ENCODE results near the gene PALM. TPM values are rescaled to one million over a fixed set of nuclear protein-coding genes. Genes with fewer than 3 reads are reported as not detected.

PALM gene
- total and polyA plus RNA-seq, 9 of the 15 experiments (the other 6 are each of a cell fraction or from before 2014, with no cell fraction given) = 0.04 to 6.6 (median 1.7) TPM

DNA sequence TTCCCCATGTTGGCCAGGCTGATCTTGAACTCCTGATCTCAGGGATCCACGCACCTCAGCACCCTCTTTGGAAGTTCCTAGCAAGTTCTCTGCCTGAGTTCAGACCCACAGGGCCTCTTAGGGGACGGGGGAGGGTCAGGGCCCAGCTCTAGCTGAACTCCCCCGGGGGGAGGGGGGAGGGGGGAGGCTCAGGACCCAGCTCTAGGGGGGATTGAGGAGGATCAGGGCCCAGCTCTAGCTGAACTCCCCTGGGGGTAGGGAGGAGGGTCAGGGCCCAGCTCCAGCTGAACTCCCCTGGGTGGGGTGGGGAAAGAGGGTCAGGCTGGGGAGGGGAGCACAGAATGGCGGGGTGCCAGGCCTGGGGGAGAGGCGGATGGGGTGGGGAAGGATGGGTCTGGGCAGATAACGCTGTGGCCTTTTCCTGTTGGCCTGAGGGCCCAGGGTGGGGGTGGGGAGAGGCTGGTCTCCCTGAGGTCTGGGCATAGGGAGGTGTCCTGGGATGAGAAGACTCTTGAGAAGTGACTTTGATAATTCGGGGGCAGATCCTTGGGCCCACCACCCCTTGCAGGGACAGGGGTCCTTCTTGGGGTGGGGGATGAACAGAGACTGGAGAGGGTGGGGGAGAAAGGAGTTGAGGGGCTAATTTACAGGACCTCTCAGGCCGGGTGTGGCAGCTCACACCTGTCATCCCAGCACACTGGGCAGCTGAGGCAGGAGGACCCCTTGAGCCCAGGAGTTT is 83.0 kb downstream of the PALM start (continued):
- TF ChIP-seq ZNF3 (CRISPR knock-in tag; IDR thresholded peaks at IDR 0.05) = no peak
- no peak for TF ChIP-seq ZZZ3 (IDR thresholded peaks at IDR 0.05)
- TF ChIP-seq ZNF277 (CRISPR knock-in tag; IDR thresholded peaks at IDR 0.05; ENCODE audit: borderline replicate concordance) = no peak
- no peak for TF ChIP-seq ZNF121 (CRISPR knock-in tag; conservative IDR thresholded peaks at IDR 0.05)
- TF ChIP-seq SNRNP70 (optimal IDR thresholded peaks at IDR 0.05; ENCODE audit: low read depth, low read length) = no peak
- TF ChIP-seq TGIF2 (CRISPR knock-in tag; IDR thresholded peaks at IDR 0.05) = no peak
- TF ChIP-seq, protein P1, sequence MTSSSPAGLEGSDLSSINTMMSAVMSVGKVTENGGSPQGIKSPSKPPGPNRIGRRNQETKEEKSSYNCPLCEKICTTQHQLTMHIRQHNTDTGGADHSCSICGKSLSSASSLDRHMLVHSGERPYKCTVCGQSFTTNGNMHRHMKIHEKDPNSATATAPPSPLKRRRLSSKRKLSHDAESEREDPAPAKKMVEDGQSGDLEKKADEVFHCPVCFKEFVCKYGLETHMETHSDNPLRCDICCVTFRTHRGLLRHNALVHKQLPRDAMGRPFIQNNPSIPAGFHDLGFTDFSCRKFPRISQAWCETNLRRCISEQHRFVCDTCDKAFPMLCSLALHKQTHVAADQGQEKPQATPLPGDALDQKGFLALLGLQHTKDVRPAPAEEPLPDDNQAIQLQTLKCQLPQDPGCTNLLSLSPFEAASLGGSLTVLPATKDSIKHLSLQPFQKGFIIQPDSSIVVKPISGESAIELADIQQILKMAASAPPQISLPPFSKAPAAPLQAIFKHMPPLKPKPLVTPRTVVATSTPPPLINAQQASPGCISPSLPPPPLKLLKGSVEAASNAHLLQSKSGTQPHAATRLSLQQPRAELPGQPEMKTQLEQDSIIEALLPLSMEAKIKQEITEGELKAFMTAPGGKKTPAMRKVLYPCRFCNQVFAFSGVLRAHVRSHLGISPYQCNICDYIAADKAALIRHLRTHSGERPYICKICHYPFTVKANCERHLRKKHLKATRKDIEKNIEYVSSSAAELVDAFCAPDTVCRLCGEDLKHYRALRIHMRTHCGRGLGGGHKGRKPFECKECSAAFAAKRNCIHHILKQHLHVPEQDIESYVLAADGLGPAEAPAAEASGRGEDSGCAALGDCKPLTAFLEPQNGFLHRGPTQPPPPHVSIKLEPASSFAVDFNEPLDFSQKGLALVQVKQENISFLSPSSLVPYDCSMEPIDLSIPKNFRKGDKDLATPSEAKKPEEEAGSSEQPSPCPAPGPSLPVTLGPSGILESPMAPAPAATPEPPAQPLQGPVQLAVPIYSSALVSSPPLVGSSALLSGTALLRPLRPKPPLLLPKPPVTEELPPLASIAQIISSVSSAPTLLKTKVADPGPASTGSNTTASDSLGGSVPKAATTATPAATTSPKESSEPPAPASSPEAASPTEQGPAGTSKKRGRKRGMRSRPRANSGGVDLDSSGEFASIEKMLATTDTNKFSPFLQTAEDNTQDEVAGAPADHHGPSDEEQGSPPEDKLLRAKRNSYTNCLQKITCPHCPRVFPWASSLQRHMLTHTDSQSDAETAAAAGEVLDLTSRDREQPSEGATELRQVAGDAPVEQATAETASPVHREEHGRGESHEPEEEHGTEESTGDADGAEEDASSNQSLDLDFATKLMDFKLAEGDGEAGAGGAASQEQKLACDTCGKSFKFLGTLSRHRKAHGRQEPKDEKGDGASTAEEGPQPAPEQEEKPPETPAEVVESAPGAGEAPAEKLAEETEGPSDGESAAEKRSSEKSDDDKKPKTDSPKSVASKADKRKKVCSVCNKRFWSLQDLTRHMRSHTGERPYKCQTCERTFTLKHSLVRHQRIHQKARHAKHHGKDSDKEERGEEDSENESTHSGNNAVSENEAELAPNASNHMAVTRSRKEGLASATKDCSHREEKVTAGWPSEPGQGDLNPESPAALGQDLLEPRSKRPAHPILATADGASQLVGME (CRISPR knock-in tag; IDR thresholded peaks at IDR 0.05) = no peak
- TF ChIP-seq ZNF586 (CRISPR knock-in tag; conservative IDR thresholded peaks at IDR 0.05) = no peak
- TF ChIP-seq ARID4B (CRISPR knock-in tag; IDR thresholded peaks at IDR 0.05) = no peak
- TF ChIP-seq ELF1 (tag; IDR thresholded peaks at IDR 0.05) = peak; percentile 44; the same call in 1 of the 2 replicates
- TF ChIP-seq ZC3H8 (IDR thresholded peaks at IDR 0.05) = no peak
- TF ChIP-seq ELF4 (CRISPR knock-in tag; IDR thresholded peaks at IDR 0.05) = no peak
- TF ChIP-seq, protein P2, sequence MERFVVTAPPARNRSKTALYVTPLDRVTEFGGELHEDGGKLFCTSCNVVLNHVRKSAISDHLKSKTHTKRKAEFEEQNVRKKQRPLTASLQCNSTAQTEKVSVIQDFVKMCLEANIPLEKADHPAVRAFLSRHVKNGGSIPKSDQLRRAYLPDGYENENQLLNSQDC (CRISPR knock-in tag; IDR thresholded peaks at IDR 0.05) = no peak
- no peak for TF ChIP-seq ZNF77 (CRISPR knock-in tag; IDR thresholded peaks at IDR 0.05)
- TF ChIP-seq, protein P3, sequence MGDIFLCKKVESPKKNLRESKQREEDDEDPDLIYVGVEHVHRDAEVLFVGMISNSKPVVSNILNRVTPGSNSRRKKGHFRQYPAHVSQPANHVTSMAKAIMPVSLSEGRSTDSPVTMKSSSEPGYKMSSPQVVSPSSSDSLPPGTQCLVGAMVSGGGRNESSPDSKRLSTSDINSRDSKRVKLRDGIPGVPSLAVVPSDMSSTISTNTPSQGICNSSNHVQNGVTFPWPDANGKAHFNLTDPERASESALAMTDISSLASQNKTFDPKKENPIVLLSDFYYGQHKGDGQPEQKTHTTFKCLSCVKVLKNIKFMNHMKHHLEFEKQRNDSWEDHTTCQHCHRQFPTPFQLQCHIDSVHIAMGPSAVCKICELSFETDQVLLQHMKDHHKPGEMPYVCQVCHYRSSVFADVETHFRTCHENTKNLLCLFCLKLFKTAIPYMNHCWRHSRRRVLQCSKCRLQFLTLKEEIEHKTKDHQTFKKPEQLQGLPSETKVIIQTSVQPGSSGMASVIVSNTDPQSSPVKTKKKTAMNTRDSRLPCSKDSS (IDR thresholded peaks at IDR 0.05; ENCODE audit: low read depth, partially characterized antibody) = no peak

Measured in K562 (cell line).